HCT116 (cell line): ENCODE data around the gene MT3. TPM values are rescaled to one million over a fixed set of nuclear protein-coding genes. Genes with fewer than 3 reads are reported as not detected.

Experiments used
- ATAC-seq: fragments of 200-7000 bp; cut with Tn5 transposase; 2 replicates; pipeline ENCODE4 v1.9.1; 2020; ENCODE audit warnings: mild to moderate bottlenecking, moderate library complexity
- BruUV-seq: library from RNA; stranded (reverse); fragments of 400-500 nt; replicated peaks from 2 replicates; lab custom pipeline; 2021; lab: Mats Ljungman, UMichigan
- CTCF ChIA-PET: fragments of 300-600 bp; sonication (Branson Sonifier 250); formaldehyde crosslinking; loops from one replicate; lab custom pipeline; 2021; ENCODE audit warnings: antibody characterized with exemption; lab: Charles Lee
- POLR2A ChIA-PET: fragments of 300-600, 350-600 bp; sonication (Branson Sonifier 250); formaldehyde crosslinking; loops from one replicate; lab custom pipeline; 2021; ENCODE audit warnings: antibody characterized with exemption; lab: Charles Lee
- RAD21 ChIA-PET, 2 experiments: fragments of 300-600 bp; sonication (Branson Sonifier 250); formaldehyde crosslinking; loops; one replicate each; lab custom pipeline; 2023; ENCODE audit warnings: low total read pairs in 2 of 2; ENCODE audit not compliant: uncharacterized antibody in 2 of 2, unreplicated experiment in 2 of 2, low non-redundant PET in 1 of 2; lab: Charles Lee
- DNase-seq: peaks from one replicate; pipeline ENCODE4 v3.0.0-alpha.2; 2010; ENCODE audit warnings: low read depth, low spot score
- H2AFZ ChIP-seq: fragments of 200-600 bp; shearing (Covaris generic), sonication (generic); 2 replicates; pipeline ENCODE4 v1.6.1; 2017; ENCODE audit warnings: low read depth, mixed run types, mixed read lengths, antibody characterized with exemption, low read length; ENCODE audit not compliant: poor library complexity, severe bottlenecking
- H3K27ac ChIP-seq: 2 replicates; pipeline ENCODE4 v1.5.1; 2012; ENCODE audit warnings: low read depth, low read length
- H3K27me3 ChIP-seq: fragments of 200-600 bp; sonication (generic); 2 replicates; pipeline ENCODE4 v1.6.1; 2016; ENCODE audit warnings: mixed run types, low read length, mixed read lengths; ENCODE audit not compliant: insufficient read depth
- H3K36me3 ChIP-seq, 2 experiments: fragments of 200-500 bp in 1 of 2; fragments of 200-600 bp in 1 of 2; sonication (Bioruptor generic) in 1 of 2; sonication (generic) in 1 of 2; 2 replicates each; pipeline versions ENCODE4 v1.5.1 to v1.6.1; 2014 to 2016; ENCODE audit warnings: low read length in 2 of 2, inconsistent platforms in 1 of 2, mixed read lengths in 1 of 2, mixed run types in 1 of 2; ENCODE audit not compliant: insufficient read depth in 2 of 2, control insufficient read depth in 1 of 2
- H3K4me1 ChIP-seq, 2 experiments: fragments of 200-600 bp in 1 of 2; sonication (generic) in 1 of 2; 2 replicates each; pipeline versions ENCODE4 v1.5.1 to v1.6.1; 2012 to 2017; ENCODE audit warnings: low read length in 2 of 2, inconsistent platforms in 1 of 2, mild to moderate bottlenecking in 1 of 2, mixed read lengths in 1 of 2, mixed run types in 1 of 2, moderate library complexity in 1 of 2; ENCODE audit not compliant: insufficient read depth in 2 of 2, control insufficient read depth in 1 of 2
- H3K4me2 ChIP-seq: fragments of 200-600 bp; sonication (generic); 2 replicates; pipeline ENCODE4 v1.6.1; 2017; ENCODE audit warnings: mixed run types, low read length, mixed read lengths
- H3K4me3 ChIP-seq, 2 experiments: fragments of 200-600 bp in 1 of 2; sonication (generic) in 1 of 2; replicated peaks in 1 of 2; 2 replicates each; pipeline ENCODE4 v1.5.1; 2011 to 2016; ENCODE audit warnings: low read length in 2 of 2, control low read depth in 1 of 2, low read depth in 1 of 2, mild to moderate bottlenecking in 1 of 2, mixed read lengths in 1 of 2, mixed run types in 1 of 2
- H3K79me2 ChIP-seq: fragments of 200-600 bp; sonication (generic); 2 replicates; pipeline ENCODE4 v1.6.1; 2017; ENCODE audit warnings: mild to moderate bottlenecking, mixed run types, low read length, moderate library complexity, mixed read lengths; ENCODE audit not compliant: insufficient read depth
- H3K9ac ChIP-seq: fragments of 200-600 bp; sonication (generic); 2 replicates; pipeline ENCODE4 v1.6.1; 2016; ENCODE audit warnings: low read length, mixed read lengths
- H3K9me2 ChIP-seq: fragments of 200-600 bp; sonication (generic), shearing (Covaris generic); 2 replicates; pipeline ENCODE4 v1.6.1; 2017; ENCODE audit warnings: mixed run types, mild to moderate bottlenecking, moderate library complexity; ENCODE audit not compliant: insufficient read depth
- H3K9me3 ChIP-seq, 2 experiments: fragments of 200-500 bp in 1 of 2; fragments of 200-600 bp in 1 of 2; sonication (Bioruptor generic) in 1 of 2; sonication (generic) in 1 of 2; 2 replicates each; pipeline ENCODE4 v1.6.1; 2014 to 2017; ENCODE audit warnings: low read length in 2 of 2, mixed read lengths in 2 of 2, inconsistent platforms in 1 of 2, low read depth in 1 of 2, mild to moderate bottlenecking in 1 of 2, mixed run types in 1 of 2, moderate library complexity in 1 of 2; ENCODE audit not compliant: control insufficient read depth in 1 of 2, insufficient read depth in 1 of 2
- H4K20me1 ChIP-seq: fragments of 200-600 bp; sonication (generic), shearing (Covaris generic); 2 replicates; pipeline ENCODE4 v1.6.1; 2017; ENCODE audit warnings: mixed run types, mild to moderate bottlenecking, moderate library complexity; ENCODE audit not compliant: insufficient read depth
- CBX3 ChIP-seq: IDR thresholded peaks from 2 replicates; pipeline ENCODE4 v1.6.1; 2012; ENCODE audit warnings: low read depth
- CEBPB ChIP-seq: IDR thresholded peaks from 2 replicates; pipeline ENCODE4 v1.6.1; 2012; ENCODE audit warnings: low read depth
- ELF1 ChIP-seq: IDR thresholded peaks from 2 replicates; pipeline ENCODE4 v1.6.1; 2012; ENCODE audit warnings: low read depth, borderline replicate concordance
- EZH2phosphoT487 ChIP-seq: fragments of 200-600 bp; IDR thresholded peaks from 2 replicates; pipeline ENCODE4 v1.6.1; 2018; ENCODE audit warnings: antibody characterized with exemption, borderline replicate concordance
- FOSL1 ChIP-seq: IDR thresholded peaks from 2 replicates; pipeline ENCODE4 v1.6.1; 2012; ENCODE audit warnings: low read depth
- JUND ChIP-seq: IDR thresholded peaks from 2 replicates; pipeline ENCODE4 v1.6.1; 2012
- MAX ChIP-seq: IDR thresholded peaks from 2 replicates; pipeline ENCODE4 v1.6.1; 2012
- POLR2AphosphoS5 ChIP-seq: IDR thresholded peaks from 2 replicates; pipeline ENCODE4 v1.6.1; 2011; ENCODE audit warnings: mild to moderate bottlenecking, low read depth, low read length, moderate library complexity
- RAD21 ChIP-seq: IDR thresholded peaks from 2 replicates; pipeline ENCODE4 v1.6.1; 2012; ENCODE audit warnings: low read depth, mild to moderate bottlenecking
- SP1 ChIP-seq: IDR thresholded peaks from 2 replicates; pipeline ENCODE4 v1.6.1; 2012; ENCODE audit warnings: low read depth
- SRF ChIP-seq: IDR thresholded peaks from 2 replicates; pipeline ENCODE4 v1.6.1; 2012; ENCODE audit warnings: low read depth
- TCF7L2 ChIP-seq: IDR thresholded peaks from 2 replicates; pipeline ENCODE4 v1.7.0; 2011; ENCODE audit warnings: borderline replicate concordance, inconsistent platforms; ENCODE audit not compliant: insufficient read depth, insufficient read length; ENCODE audit errors: extremely low read depth
- ZBTB33 ChIP-seq: IDR thresholded peaks from 2 replicates; pipeline ENCODE4 v1.6.1; 2011; ENCODE audit warnings: mild to moderate bottlenecking, low read length, moderate library complexity; ENCODE audit not compliant: insufficient replicate concordance; ENCODE audit errors: extremely low read depth
- ZFX ChIP-seq: fragments of 450-650 bp; IDR thresholded peaks from 2 replicates; pipeline ENCODE4 v1.6.1; 2017
- intact Hi-C: fragments of 100-400 bp; cut with micrococcal nuclease; formaldehyde crosslinking; loops from 2 replicates; pipeline ENCODE4 v1.10.0; 2022
- total RNA-seq: library from RNA; stranded (reverse); gene quantifications from one replicate; pipeline ENCODE4 v1.2.1, GENCODE V29; 2021; ENCODE audit not compliant: unreplicated experiment

Gene MT3
- total RNA-seq, 1 experiment from 2014 or later = not detected

GRCh38 chr16:56613706-56614105 is 24.4 kb downstream of the MT3 start:
- Histone ChIP-seq H3K4me3 (no peak overlapping the region), H3K27ac (no peak overlapping the region), H3K27me3 (no peaks in the 10 kb centered on the region), H3K36me3 (no peaks in the 10 kb centered on the region), H3K9me3 (no peaks in the 10 kb centered on the region), H3K9me2 (no peaks in the 10 kb centered on the region), H3K4me2 (peak overlapping the region; percentile 31), H3K4me1 (peaks cover 48 to 63% of the 10 kb centered on the region in 2 experiments), H4K20me1 (no peaks in the 10 kb centered on the region), H2AFZ (peak overlapping the region; percentile 72), H3K9ac (no peak overlapping the region), H3K79me2 (peaks cover 12% of the 10 kb centered on the region)
- TF ChIP-seq CBX3 (no peak), FOSL1 (no peak), ZBTB33 (no peak), ZFX (no peak), CEBPB (no peak), RAD21 (no peak), EZH2phosphoT487 (no peak), ELF1 (no peak), MAX (no peak), JUND (no peak), TCF7L2 (no peak), SRF (no peak), POLR2AphosphoS5 (no peak), SP1 (no peak)
- ChIA-PET CTCF (no interaction called here), POLR2A (interaction anchor here (16.1 kb wide), 1 partner anchor 11 kb away, joined by 344 read pairs; the partner anchor contains the start of gene MT1E), RAD21 (no interaction called here)
- no peak for DNase-seq
- no peak for ATAC-seq
- BruUV-seq = no TSS peak
- intact Hi-C loops = no loop called here
